NT2/D1 (cell line): ENCODE measurements around the gene LDHAL6B.

Experiments used
- YY1 ChIP-seq: IDR thresholded peaks from 2 replicates; pipeline ENCODE4 v1.6.1; 2011; ENCODE audit not compliant: insufficient read length, insufficient read depth
- ZNF274 ChIP-seq: IDR thresholded peaks from 2 replicates; pipeline ENCODE4 v1.6.1; 2011; ENCODE audit warnings: mild to moderate bottlenecking, low read depth, low read length

DNA sequence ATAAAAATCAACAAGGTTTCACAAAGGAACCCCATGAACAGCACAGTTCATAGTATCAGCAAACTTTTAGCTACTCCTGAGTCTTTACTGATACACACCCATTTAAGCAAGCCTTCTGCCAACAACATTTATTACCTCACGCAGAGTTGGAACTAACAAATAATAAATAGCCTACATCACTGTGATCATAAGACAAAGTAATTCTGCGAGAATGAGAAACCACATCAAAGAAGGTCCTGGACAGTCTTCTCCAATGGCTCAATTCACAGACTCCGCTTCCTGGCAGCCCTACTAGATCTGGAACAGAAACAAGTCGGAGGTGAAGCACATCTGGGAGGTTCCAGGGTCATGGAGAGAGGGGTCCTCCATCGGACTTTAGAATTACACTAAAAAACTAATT is 37.0 kb downstream of the LDHAL6B start:
- TF ChIP-seq ZNF274 (no peak), YY1 (no peak)
